ENCODE measurements around the gene PDGFB. TPM values are rescaled to one million over a fixed set of nuclear protein-coding genes. Genes with fewer than 3 reads are reported as not detected.

Gene PDGFB
- total and polyA plus RNA-seq, 7 donors: 1.4 to 9.6 (median 5.5) TPM

- Histone ChIP-seq H3K4me1 (peaks cover 0 to 31% (median 28%) of the 10 kb centered on the region in 4 donors), H3K9me3 (no peaks in the 10 kb centered on the region), H3K4me3 (no peak overlapping the region), H3K36me3 (no peaks in the 10 kb centered on the region), H3K27ac (no peak overlapping the region), H3K27me3 (peaks cover 0 to 27% (median 20%) of the 10 kb centered on the region in 3 donors)
- TF ChIP-seq CTCF (IDR thresholded peaks at IDR 0.05) (no peak), POLR2A (IDR thresholded peaks at IDR 0.05) (no peak), EP300 (IDR thresholded peaks at IDR 0.05) (no peak), POLR2AphosphoS5 (IDR thresholded peaks at IDR 0.05) (no peak)
- DNase-seq: no peak
- intact Hi-C loops (cut with DNase I): no loop called here
- WGBS, 2 donors: 86 to 87% methylated on average over 5 of the region's 5 CpGs
Measured at GRCh38 chr22:39250838-39251237, 6.1 kb upstream of the PDGFB start.

GRCh38 chr22:39250131-39250530 is 5.3 kb upstream of the PDGFB start:
- Histone ChIP-seq H3K4me3 (no peak overlapping the region), H3K36me3 (no peaks in the 10 kb centered on the region), H3K27me3 (peaks cover 0 to 34% (median 27%) of the 10 kb centered on the region in 3 donors), H3K4me1 (peaks cover 0 to 30% (median 26%) of the 10 kb centered on the region in 4 donors), H3K27ac (no peak overlapping the region), H3K9me3 (no peaks in the 10 kb centered on the region)
- DNase-seq: no peak
- WGBS, 2 donors: 45 to 50% methylated on average over 8 of the region's 8 CpGs
- intact Hi-C loops (cut with DNase I): no loop called here
- TF ChIP-seq EP300 (IDR thresholded peaks at IDR 0.05) (no peak), POLR2A (IDR thresholded peaks at IDR 0.05) (no peak), CTCF (IDR thresholded peaks at IDR 0.05) (no peak), POLR2AphosphoS5 (IDR thresholded peaks at IDR 0.05) (no peak)

- Histone ChIP-seq H3K27ac (no peak overlapping the region), H3K9me3 (no peaks in the 10 kb centered on the region), H3K27me3 (peaks cover 4 to 41% (median 35%) of the 10 kb centered on the region in 3 donors), H3K4me3 (no peak overlapping the region), H3K4me1 (peaks cover 0 to 29% (median 27%) of the 10 kb centered on the region in 4 donors), H3K36me3 (no peaks in the 10 kb centered on the region)
- 65 to 66% methylated on average over 12 of the region's 12 CpGs for WGBS, 2 donors
- no peak for DNase-seq
- TF ChIP-seq CTCF (IDR thresholded peaks at IDR 0.05): no peak
- TF ChIP-seq EP300 (IDR thresholded peaks at IDR 0.05): no peak
- TF ChIP-seq POLR2A (IDR thresholded peaks at IDR 0.05): no peak
- TF ChIP-seq POLR2AphosphoS5 (IDR thresholded peaks at IDR 0.05): no peak
- intact Hi-C loops (cut with DNase I): no loop called here
Measured at GRCh38 chr22:39249086-39249704, 4.4 kb upstream of the PDGFB start.

GRCh38 chr22:39248254-39248653 is 3.5 kb upstream of the PDGFB start:
- no peaks in the 10 kb centered on the region for H3K36me3 ChIP-seq
- peaks cover 12 to 51% (median 44%) of the 10 kb centered on the region in 3 donors for H3K27me3 ChIP-seq
- no peaks in the 10 kb centered on the region for H3K9me3 ChIP-seq
- H3K4me3 ChIP-seq: no peak overlapping the region
- H3K27ac ChIP-seq: no peak overlapping the region
- intact Hi-C loops (cut with DNase I): no loop called here
- TF ChIP-seq POLR2AphosphoS5 (IDR thresholded peaks at IDR 0.05): no peak
- no peak for TF ChIP-seq EP300 (IDR thresholded peaks at IDR 0.05)
- TF ChIP-seq CTCF (IDR thresholded peaks at IDR 0.05): no peak
- no peak for TF ChIP-seq POLR2A (IDR thresholded peaks at IDR 0.05)
- peaks cover 0 to 29% (median 27%) of the 10 kb centered on the region in 4 donors for H3K4me1 ChIP-seq
- DNase-seq: no peak
- 39 to 72% methylated on average over 5 of the region's 5 CpGs for WGBS, 2 donors

GRCh38 chr22:39247361-39247760 is 2.6 kb upstream of the PDGFB start:
- peaks cover 0 to 31% (median 29%) of the 10 kb centered on the region in 4 donors for H3K4me1 ChIP-seq
- H3K9me3 ChIP-seq: no peaks in the 10 kb centered on the region
- TF ChIP-seq POLR2A (IDR thresholded peaks at IDR 0.05) (no peak), EP300 (IDR thresholded peaks at IDR 0.05) (no peak), POLR2AphosphoS5 (IDR thresholded peaks at IDR 0.05) (no peak), CTCF (IDR thresholded peaks at IDR 0.05) (no peak)
- intact Hi-C loops (cut with DNase I): no loop called here
- DNase-seq: no peak
- no peaks in the 10 kb centered on the region for H3K36me3 ChIP-seq
- 59 to 77% methylated on average over 7 of the region's 7 CpGs for WGBS, 2 donors
- no peak overlapping the region for H3K4me3 ChIP-seq
- no peak overlapping the region for H3K27ac ChIP-seq
- peaks cover 19 to 59% (median 53%) of the 10 kb centered on the region in 3 donors for H3K27me3 ChIP-seq

Measured in sigmoid colon (tissue), 7 donors.